ENCODE measurements around the gene RTF1. TPM values are rescaled to one million over a fixed set of nuclear protein-coding genes. Genes with fewer than 3 reads are reported as not detected.

RTF1 gene
- total RNA-seq, 1 donor from 2014 or later, result 7.6 TPM

DNA sequence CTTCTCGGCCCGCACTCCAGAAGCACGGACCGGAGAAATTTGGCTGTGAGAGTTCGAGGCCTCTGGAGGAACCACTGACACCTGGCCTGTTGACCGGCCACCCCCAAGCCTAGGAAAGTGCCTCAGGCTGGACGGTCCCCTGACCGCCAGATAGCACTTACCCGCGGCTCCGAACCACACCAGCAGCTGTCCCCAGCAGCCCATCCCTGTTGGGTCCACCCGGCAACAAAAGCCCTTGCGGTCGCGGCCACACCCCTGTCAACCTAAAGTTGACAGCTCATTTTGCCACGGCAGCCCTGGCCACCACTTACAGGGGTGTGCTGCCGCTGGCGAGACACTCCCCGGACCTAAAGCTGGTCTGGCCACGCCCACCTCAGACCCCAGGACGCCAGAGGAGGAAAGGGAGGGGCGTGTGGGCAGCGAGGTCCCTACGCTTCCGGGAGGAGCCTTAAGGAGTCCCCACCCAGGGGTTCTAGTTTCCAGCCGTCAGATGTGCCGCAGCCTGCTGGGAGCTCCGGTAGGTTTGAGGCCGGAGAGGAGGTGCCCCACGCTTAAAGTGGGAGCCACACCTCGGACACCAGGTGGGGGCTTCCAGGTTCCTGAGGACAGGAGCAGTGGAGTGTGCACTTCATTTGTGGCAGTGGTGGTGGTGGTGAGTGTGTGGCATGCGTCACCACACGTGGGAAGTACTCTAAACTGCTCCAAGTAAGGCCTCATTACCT lies 96.8 kb downstream of the RTF1 start, which contains the start of gene LTK:
Gene LTK (minus strand): TSS at position 322 of the 722 bp plus-strand sequence. CDS start 118 bp downstream, at position 204.
- Histone ChIP-seq H3K4me3 (ENCODE audit: low read depth, low read length) (no peak within 1 kb of the TSS), H3K36me3 (ENCODE audit: control insufficient read depth, insufficient read depth, low read length) (peaks cover 1% of the 10 kb centered on the region), H3K27me3 (ENCODE audit: control insufficient read depth, insufficient read depth, low read length) (peaks cover 26% of the 10 kb centered on the region)
- no peak for TF ChIP-seq CTCF (IDR thresholded peaks at IDR 0.05; ENCODE audit: insufficient read depth, low read length, severe bottlenecking)
- DNase-seq (ENCODE audit: low read depth) (peak; percentile 14), FAIRE-seq (no peak)

DNA sequence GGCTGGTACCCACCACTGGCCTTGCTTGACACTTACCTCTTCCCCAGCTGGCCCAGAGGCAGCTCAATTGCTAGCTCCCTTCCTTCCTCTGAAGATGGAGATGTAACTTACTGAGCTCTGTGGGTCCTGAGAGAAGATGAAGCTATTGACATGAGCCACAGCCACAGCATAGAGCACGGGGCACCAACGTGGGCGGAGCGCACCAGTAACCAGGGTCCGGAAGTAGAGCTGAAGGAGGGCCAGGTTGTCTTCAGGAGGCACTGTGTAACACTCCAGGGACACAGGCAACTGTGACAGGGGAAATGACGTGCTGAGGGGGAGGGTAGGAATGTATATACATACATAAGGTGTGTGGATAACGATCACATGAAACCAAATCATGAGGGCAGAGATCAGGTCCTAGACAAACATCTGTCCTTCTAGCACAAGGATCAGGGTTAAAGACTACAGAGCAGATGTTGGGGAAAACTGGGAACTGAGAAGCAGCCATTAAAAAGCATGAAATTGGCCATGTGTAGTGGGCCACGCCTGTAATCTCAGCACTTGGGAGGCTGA lies 101.1 kb downstream of the RTF1 start:
- Histone ChIP-seq H3K27me3 (ENCODE audit: control insufficient read depth, insufficient read depth, low read length) (peaks cover 8% of the 10 kb centered on the region), H3K36me3 (ENCODE audit: control insufficient read depth, insufficient read depth, low read length) (peaks cover 8% of the 10 kb centered on the region), H3K4me3 (ENCODE audit: low read depth, low read length) (no peak overlapping the region)
- TF ChIP-seq CTCF (IDR thresholded peaks at IDR 0.05; ENCODE audit: insufficient read depth, low read length, severe bottlenecking), result no peak
- DNase-seq (ENCODE audit: low read depth) (no peak), FAIRE-seq (no peak)

- H3K27me3 ChIP-seq (ENCODE audit: control insufficient read depth, insufficient read depth, low read length), result no peaks in the 10 kb centered on the region
- no peak for DNase-seq (ENCODE audit: low read depth)
- FAIRE-seq, result no peak
- TF ChIP-seq CTCF (IDR thresholded peaks at IDR 0.05; ENCODE audit: insufficient read depth, low read length, severe bottlenecking), result no peak
- no peak overlapping the region for H3K4me3 ChIP-seq (ENCODE audit: low read depth, low read length)
- peaks cover 11% of the 10 kb centered on the region for H3K36me3 ChIP-seq (ENCODE audit: control insufficient read depth, insufficient read depth, low read length)
Observed at GRCh38 chr15:41520636-41521035, 103.7 kb downstream of the RTF1 start.

DNA sequence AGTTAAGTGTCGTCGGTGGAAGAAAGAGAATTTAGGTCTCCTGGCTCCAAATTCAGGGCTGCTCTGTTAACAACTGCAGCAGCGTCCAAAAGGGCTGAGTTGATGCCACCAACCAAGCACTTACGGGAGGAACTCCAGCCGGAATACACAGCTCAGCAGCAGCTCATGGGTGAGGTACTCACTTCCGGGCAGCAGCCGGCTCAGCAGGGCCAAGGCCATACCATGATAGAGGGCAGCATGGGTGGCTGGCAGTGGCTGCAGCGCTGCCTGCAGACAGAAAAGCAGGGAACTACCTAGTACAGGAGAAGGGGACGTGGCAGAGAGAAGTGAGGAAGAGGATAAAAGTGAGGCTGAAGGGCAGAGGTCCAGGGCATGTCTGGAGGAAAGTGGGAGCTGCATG lies 104.7 kb downstream of the RTF1 start:
- no peaks in the 10 kb centered on the region for H3K27me3 ChIP-seq (ENCODE audit: control insufficient read depth, insufficient read depth, low read length)
- FAIRE-seq (no peak), DNase-seq (ENCODE audit: low read depth) (no peak)
- no peak for TF ChIP-seq CTCF (IDR thresholded peaks at IDR 0.05; ENCODE audit: insufficient read depth, low read length, severe bottlenecking)
- H3K4me3 ChIP-seq (ENCODE audit: low read depth, low read length), result no peak overlapping the region
- peaks cover 15% of the 10 kb centered on the region for H3K36me3 ChIP-seq (ENCODE audit: control insufficient read depth, insufficient read depth, low read length)

- Histone ChIP-seq H3K4me3 (ENCODE audit: low read depth, low read length) (no peak overlapping the region), H3K27me3 (ENCODE audit: control insufficient read depth, insufficient read depth, low read length) (no peaks in the 10 kb centered on the region), H3K36me3 (ENCODE audit: control insufficient read depth, insufficient read depth, low read length) (peaks cover 25% of the 10 kb centered on the region)
- FAIRE-seq (no peak), DNase-seq (ENCODE audit: low read depth) (no peak)
- no peak for TF ChIP-seq CTCF (IDR thresholded peaks at IDR 0.05; ENCODE audit: insufficient read depth, low read length, severe bottlenecking)
Observed at GRCh38 chr15:41523097-41523496, 106.2 kb downstream of the RTF1 start.

Data from bronchial epithelial cell (primary cell).